GM03348 (cell line): ENCODE results near the gene KLK13.

Experiments
- DNase-seq: peaks from one replicate; pipeline ENCODE4 v3.0.0; 2012; ENCODE audit warnings: low spot score

KLK13 gene

GRCh38 chr19:51060973-51061372 lies 3.9 kb downstream of the KLK13 start:
- no peak for DNase-seq

DNA sequence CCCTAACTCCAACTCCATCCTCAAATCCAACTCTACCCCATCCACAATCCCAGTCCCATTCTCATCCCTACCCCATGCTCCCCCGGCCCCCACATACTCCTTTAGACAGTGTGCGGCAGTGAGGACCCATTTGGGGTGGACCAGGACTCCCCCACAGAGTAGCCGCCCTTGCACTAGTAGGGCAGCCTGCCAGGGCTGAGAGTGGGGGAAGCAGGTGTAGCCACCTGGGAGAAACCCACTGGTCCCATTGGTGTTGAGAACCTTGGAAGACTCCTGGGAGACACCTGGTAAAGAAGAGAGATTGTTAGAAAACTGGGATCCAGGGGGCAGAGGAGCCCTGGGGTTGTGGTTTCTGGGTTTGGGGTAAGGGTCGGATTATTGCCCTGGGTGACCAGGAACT lies 4.6 kb downstream of the KLK13 start:
- DNase-seq: no peak

- no peak for DNase-seq
Measured at GRCh38 chr19:51059715-51060114, 5.2 kb downstream of the KLK13 start.

DNA sequence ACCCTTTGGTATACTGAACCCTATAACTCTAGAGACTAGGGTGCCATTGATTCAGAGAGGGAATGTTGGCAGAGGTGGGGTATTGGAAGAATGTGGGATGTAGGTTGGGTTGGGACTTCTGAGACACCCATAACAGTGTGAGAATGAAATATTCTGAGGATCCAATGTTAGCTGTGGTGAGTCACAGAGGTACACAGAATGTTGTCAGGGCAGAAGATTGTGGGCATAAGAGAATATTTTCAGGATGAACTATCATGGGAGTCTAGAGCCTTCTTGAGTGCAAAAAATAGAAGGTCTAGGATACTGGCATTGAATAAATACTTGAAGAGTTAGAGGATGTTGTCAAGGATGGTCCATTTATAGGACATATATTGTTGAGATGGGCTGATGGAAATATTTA lies 9.0 kb downstream of the KLK13 start:
- no peak for DNase-seq

DNA sequence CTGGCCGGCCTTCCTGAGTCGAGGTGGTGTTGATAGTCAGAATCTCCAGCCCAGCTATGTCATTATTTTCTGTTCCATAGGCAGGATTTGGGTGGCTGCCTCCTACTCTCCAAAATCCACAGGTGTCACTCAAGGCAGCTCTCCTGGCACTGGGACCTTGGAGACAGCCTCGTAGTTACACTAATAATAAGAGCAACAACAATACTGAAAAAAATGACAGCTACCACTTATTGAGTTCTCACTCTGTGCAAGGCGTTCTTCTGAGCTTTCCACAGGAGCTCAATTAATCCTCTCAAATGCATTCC lies 17.9 kb downstream of the KLK13 start:
- no peak for DNase-seq

DNA sequence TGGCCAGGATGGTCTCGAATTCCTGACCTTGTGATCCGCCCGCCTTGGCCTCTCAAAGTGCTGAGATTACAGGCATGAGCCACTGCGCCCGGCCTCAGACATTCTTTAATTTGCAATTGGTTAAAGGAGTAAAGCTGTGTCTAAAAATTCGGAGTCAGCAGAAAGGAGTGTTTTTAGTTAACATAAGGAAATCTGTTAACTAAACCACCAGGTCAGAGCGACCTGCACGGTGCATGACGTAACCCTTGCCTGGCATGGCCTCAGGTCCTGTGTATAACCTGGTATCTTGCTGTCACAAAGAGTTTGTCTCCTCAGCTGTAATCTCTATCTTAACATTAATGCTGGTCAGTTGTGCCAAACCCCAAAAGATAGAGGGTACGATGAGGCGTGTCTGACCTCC lies 20.6 kb downstream of the KLK13 start:
- no peak for DNase-seq

DNA sequence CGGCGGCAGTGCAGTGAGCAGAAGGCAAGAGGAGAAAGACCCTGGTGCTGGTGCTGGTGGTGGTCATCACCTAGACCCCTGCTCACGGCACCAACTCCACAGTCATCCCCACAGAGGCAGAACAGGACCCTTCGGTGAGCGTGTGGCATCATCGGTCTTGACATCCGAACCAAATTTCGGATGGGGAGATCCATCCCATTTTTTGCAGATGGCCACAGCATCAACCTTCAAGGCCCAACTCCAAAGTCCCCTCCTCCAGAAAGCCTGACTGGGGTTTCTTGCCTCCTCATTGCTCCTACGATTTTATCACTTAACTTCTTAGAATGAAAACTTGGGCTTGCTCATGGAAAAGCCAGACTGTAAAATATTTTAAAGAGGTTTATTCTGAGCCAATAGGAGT lies 21.4 kb downstream of the KLK13 start:
- no peak for DNase-seq

DNA sequence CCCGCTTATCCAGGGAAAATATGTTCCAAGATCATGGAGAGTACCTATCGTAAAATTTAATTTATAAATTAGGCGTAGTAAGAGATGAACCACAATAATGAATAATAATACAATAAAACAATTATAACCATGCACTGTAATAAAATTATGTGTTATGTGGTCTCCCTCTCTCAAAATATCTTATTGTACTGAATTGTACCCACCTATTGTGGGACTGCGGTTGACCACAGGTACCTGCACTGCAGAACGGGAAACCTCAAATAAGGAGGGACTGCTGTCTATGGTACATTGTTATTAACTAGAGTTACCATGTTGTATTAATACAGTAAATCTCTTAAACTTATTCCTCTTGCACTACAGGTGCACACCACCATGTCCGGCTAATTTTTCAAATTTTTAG lies 24.7 kb downstream of the KLK13 start:
- no peak for DNase-seq

DNA sequence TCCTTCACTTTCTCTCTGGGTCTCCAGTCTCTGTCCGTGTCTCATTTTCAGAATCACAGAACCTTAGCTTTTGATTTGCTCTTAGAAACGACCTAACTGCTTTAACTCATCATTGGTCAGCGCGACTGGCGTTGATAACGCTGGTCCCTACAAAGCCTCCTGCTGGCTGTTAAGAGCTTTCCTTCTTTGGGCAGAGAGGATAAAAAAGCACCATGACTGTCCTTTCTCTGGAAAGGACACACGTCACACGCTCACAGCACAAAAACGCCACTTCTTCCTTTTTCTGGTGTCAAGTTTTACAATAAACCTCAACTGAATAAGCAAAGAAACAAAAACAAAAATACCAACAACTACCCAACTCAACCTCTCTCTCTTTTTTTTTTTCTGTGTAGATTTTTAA lies 28.4 kb downstream of the KLK13 start:
- no peak for DNase-seq

- no peak for DNase-seq
Measured at GRCh38 chr19:51034704-51035103, 30.2 kb downstream of the KLK13 start, which contains the start of gene KLK12. KLK12 (minus strand) TSS chr19:51035002; CDS start chr19:51034621, 381 bp downstream.

GRCh38 chr19:51031880-51032225 lies 33.0 kb downstream of the KLK13 start:
- no peak for DNase-seq

- no peak for DNase-seq
Measured at GRCh38 chr19:51031220-51031879, 33.5 kb downstream of the KLK13 start.

DNA sequence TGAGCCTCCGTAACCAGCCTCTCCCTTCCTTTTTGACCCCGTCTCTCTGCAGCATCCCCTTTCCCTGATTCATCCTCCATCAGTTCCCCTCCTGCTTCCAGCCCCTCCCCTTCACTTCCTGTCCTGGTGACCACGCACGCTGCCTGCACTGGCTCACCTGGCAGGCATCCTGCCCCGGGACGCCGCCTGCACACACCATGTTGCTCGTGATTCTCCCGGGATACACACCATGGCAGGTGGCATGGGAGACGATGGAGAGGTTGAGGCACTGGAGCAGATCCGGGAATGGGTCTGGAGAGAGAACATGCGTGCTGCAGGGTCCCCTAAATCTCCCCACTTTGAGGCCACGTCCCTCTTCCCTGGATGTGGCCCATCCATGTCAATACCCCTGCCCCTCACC lies 34.3 kb downstream of the KLK13 start:
- no peak for DNase-seq

GRCh38 chr19:51029718-51030117 lies 35.2 kb downstream of the KLK13 start:
- DNase-seq: no peak

DNA sequence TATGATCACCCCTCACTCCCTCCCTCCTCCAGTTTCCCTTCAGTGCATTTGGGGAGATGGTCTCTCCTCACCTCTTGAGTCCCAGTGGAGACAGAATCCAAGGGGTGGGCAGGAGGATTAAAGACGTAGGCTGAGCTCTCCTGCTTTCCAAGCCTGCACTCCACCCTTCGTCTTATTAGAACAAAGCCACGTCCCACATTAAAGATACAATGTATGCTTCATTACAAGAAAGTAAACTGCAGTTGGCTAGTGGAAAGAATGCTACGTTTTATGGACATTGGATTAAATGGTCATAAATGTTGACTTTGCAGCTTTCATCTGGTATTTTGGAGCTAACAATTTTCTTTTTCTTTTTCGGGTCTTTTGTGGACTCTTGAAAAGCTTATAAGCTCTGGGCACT lies 37.0 kb downstream of the KLK13 start:
- DNase-seq: no peak

- DNase-seq: no peak
Measured at GRCh38 chr19:51027126-51027806, 37.6 kb downstream of the KLK13 start.

DNA sequence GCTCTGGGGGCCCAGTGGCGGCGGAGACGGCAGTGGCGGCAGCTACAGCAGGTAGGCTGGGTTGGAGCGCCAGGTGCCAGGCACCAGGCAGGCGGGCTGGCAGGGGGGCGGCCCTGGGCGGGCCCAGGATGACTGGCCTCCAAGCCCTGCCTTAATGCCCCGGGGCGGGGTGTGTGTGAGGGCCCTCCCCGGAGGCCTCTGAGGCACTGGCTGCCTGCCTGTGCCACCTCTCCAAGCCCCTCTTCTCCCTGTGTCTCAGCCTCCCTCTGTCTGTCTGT lies 38.4 kb downstream of the KLK13 start, which contains the start of gene KLK11:
Gene KLK11 (minus strand): TSS at position 63 of the 278 bp plus-strand sequence. CDS start 985 bp downstream, outside the sequence.
- no peak for DNase-seq

- no peak for DNase-seq
Measured at GRCh38 chr19:51025809-51026553, 38.9 kb downstream of the KLK13 start.

GRCh38 chr19:51025401-51025800 lies 39.5 kb downstream of the KLK13 start:
- DNase-seq: no peak

DNA sequence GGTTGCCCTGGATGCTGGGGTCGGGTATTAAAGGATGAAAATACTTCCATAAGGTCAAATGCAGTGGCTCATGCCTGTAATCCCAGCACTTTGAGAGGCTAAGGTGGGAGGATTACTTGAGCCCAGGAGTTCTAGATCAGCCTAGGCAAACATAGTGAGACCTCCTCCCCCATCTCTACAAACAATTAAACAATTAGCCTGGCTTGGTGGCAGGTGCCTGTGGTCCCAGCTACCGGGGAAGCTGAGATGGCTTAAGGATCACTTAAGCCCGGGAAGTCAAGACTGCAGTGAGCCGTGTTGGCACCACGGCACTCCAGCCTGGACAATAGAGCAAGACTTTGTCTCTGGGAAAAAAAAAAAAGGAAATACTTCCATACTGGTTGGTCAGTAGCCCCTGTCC lies 40.0 kb downstream of the KLK13 start:
- DNase-seq: no peak

- no peak for DNase-seq
Measured at GRCh38 chr19:51023946-51024345, 40.9 kb downstream of the KLK13 start.

GRCh38 chr19:51022526-51022925 lies 42.4 kb downstream of the KLK13 start:
- no peak for DNase-seq

GRCh38 chr19:51020988-51021651 lies 43.8 kb downstream of the KLK13 start:
- DNase-seq: peak; percentile 64
